DMS79 (cell line): ENCODE results near the gene KLHL11.
"Not testable (repeated sequence)": the region's sequence is repeated elsewhere in the genome, so short reads cannot be mapped to it uniquely, and the experiment has no call there.

ENCODE experiments used
- DNase-seq: peaks from one replicate; lab custom pipeline; 2025; lab: John Stamatoyannopoulos, UW

The KLHL11 gene

GRCh38 chr17:41837761-41838538 is 27.3 kb downstream of the KLHL11 start, which contains the start of gene KLHL10:
KLHL10 (plus strand) TSS chr17:41837825; CDS start chr17:41837933, 108 bp downstream.
- DNase-seq = no peak

- DNase-seq = no peak
These were observed 28.6 kb downstream of the KLHL11 start for GRCh38 chr17:41836550-41837196.

- peak; percentile 29 for DNase-seq
These were observed 29.2 kb downstream of the KLHL11 start, which contains the start of gene NT5C3B for GRCh38 chr17:41835800-41836549. NT5C3B (minus strand) TSS chr17:41836232; CDS start chr17:41836193, 39 bp downstream.

- DNase-seq = no peak
These were observed 29.9 kb downstream of the KLHL11 start for GRCh38 chr17:41835214-41835799.

GRCh38 chr17:41829961-41830360 is 35.3 kb downstream of the KLHL11 start:
- not testable (repeated sequence) for DNase-seq

GRCh38 chr17:41825175-41825845 is 39.9 kb downstream of the KLHL11 start:
- no peak for DNase-seq

GRCh38 chr17:41824086-41824485 is 41.1 kb downstream of the KLHL11 start:
- no peak for DNase-seq

- no peak for DNase-seq
These were observed 41.6 kb downstream of the KLHL11 start for GRCh38 chr17:41823580-41823979.

GRCh38 chr17:41823141-41823524 is 42.1 kb downstream of the KLHL11 start:
- no peak for DNase-seq

- no peak for DNase-seq
These were observed 42.7 kb downstream of the KLHL11 start for GRCh38 chr17:41822216-41823140.

GRCh38 chr17:41821776-41822175 is 43.4 kb downstream of the KLHL11 start:
- DNase-seq = no peak

- DNase-seq = no peak
These were observed 47.2 kb downstream of the KLHL11 start for GRCh38 chr17:41818024-41818423.

- no peak for DNase-seq
These were observed 48.4 kb downstream of the KLHL11 start for GRCh38 chr17:41816637-41817320.

- no peak for DNase-seq
These were observed 51.0 kb downstream of the KLHL11 start for GRCh38 chr17:41814195-41814594.

GRCh38 chr17:41813699-41814124 is 51.5 kb downstream of the KLHL11 start:
- DNase-seq = no peak

- no peak for DNase-seq
These were observed 52.0 kb downstream of the KLHL11 start for GRCh38 chr17:41813152-41813680.

- DNase-seq = peak; percentile 77
These were observed 52.7 kb downstream of the KLHL11 start, which contains the start of gene FKBP10 for GRCh38 chr17:41812381-41813151. FKBP10 (plus strand) TSS chr17:41813004; CDS start chr17:41813035, 31 bp downstream.

GRCh38 chr17:41811549-41812380 is 53.5 kb downstream of the KLHL11 start, which contains the start of gene P3H4:
P3H4 (minus strand) TSS chr17:41811949; CDS start chr17:41811915, 34 bp downstream.
- peak; percentile 66 for DNase-seq
